ENCODE measurements around the gene PFN1.
"Not testable (repeated sequence)": the region's sequence is repeated elsewhere in the genome, so short reads cannot be mapped to it uniquely, and the experiment has no call there.

The PFN1 gene

DNA sequence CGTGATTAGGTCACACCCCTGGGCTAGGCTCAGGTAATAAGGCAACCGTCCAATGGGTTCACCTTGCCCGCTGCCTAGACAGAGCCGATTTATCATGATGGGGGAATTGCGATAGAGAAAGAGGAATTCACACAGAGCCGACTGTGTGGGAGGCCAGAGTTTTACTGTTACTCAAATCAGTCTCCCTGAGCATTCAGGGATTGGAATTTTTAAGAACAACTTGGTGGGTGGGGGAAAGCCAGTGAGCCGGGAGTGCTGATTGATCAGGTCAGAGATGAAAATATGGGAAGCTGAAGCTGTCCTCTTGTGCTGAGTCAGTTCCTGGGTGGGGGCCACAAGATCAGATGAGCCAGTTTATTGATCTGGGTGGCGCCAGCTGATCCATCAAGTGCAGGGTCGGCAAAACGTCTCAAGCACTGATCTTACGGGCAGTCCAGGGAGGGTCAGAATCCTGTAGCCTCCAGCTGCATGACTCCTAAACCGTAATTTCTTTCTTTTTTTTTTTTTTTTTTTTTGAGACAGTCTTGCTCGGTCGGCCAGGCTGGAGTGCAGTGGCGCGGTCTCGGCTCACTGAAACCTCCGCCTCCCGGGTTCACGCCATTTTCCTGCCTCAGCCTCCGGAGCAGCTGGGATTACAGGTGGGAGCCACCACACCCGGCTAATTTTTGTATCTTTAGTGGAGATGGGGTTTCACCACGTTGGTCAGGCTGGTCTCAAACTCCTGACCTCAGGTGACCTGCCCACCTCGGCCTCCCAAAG is 21.6 kb downstream of the PFN1 start:
- not testable (repeated sequence) for DNase-seq (ENCODE audit: low spot score); FAIRE-seq

DNA sequence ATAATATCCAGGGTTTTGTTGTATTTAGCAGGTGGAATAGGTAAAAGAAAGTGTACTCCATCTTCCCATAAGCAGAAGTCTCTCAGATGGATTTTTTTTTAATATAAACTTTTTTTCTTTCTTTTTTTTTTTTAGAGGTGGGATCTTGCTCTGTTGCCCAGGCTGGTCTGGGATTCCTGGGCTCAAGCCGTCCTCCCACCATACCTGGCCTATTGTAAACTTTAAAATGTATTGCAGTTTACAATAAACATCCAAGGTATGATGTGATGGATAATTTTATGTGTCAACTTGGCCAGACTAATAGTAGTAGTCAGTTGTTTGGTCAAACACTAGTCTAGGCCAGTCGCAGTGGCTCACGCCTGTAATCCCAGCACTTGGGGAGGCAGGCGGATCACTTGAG is 27.0 kb downstream of the PFN1 start:
- no peak for FAIRE-seq
- no peak for DNase-seq (ENCODE audit: low spot score)

DNA sequence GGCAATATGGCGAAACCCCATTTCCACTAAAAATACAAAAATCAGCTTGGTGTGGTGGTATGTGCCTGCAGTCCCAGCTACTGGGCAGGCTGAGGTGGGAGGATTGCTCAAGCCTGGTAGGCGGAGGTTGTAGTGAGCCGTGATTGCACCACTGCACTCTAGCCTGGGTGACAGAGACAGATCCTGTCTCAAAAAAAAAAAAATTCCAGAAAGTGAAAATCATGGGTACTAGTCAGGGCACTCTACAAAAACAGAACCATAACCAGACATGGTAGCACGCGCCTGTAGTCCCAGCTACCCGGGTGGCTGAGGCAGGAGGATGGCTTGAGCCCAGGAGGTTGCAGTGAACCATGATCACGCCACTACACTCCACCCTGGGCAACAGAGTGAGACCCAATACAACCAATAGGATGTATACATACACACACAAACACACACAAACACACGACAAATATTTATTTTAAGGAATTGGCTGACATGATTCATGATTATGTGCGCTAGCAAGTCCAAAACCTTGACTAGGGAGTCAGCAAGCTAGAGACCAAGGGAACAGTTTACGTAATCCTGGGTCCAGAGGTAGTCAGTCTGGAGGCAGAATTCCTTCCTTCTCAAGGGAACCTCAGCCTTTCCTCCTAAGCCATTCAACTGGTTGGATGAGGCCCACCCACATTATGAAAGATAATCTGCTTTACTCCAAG is 27.8 kb downstream of the PFN1 start:
- no peak for FAIRE-seq
- DNase-seq (ENCODE audit: low spot score): no peak

DNA sequence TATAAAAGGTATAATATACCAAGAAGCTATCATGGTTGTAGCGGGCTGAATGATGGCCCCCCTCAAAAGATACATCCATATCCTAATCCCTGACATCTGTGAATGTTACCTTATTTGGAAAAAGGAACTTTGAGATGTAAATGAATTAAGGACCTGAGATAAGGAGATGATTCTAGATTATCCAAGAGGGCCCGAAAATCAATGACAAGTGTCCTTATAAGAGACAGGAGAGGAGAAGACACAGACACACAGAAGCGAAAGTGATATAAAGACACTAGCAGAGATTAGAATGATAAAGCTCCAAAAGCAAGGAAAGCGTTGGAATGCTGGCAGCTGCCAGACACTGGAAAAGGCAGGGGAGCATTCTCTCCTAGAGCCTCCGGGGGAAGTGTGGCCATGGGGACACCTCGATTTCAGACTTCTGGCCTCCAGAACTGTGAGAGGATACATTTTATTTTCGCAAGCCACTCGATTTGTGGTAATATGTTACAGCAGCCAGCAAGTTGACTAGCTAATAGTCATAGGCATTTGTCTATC is 28.8 kb downstream of the PFN1 start:
- FAIRE-seq (no peak), DNase-seq (ENCODE audit: low spot score) (no peak)

DNA sequence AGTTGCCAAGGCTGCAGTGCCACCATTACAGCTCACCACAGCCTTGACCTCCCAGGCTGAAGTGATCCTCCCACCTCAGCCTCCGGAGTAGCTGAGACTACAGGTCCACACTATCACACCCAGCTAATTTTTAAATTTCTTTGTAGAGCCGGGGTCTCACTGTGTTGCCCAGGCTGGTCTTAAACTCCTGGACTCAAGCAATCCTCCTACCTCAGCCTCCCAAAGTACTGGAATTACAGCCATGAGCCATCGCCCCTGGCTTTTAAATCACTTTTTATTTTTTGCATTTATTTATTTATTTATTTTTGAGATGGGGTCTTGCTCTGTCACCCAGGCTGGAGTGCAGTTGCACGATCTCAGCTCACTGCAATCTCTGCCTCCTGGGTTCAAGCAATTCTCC is 33.8 kb downstream of the PFN1 start:
- not testable (repeated sequence) for DNase-seq (ENCODE audit: low spot score); FAIRE-seq

DNA sequence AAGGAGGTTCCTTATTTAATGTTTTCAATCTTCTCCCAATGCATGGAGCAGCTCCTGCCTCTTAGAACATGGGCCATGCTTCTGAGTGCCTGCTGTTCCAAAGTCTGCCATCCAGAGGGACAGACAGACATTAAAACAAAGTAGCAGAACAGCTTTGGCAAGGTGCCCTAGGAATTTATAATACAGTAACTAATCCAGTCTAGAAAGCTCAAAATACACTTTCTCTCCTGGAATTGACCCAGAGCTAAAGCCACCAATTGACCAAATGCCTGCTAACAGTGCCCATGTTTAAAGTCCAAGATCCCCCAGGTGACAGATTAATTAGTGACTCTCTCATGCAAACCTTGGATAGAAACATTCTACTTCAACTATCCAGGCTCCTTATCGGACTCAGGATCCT is 34.3 kb downstream of the PFN1 start:
- FAIRE-seq (no peak), DNase-seq (ENCODE audit: low spot score) (no peak)

DNA sequence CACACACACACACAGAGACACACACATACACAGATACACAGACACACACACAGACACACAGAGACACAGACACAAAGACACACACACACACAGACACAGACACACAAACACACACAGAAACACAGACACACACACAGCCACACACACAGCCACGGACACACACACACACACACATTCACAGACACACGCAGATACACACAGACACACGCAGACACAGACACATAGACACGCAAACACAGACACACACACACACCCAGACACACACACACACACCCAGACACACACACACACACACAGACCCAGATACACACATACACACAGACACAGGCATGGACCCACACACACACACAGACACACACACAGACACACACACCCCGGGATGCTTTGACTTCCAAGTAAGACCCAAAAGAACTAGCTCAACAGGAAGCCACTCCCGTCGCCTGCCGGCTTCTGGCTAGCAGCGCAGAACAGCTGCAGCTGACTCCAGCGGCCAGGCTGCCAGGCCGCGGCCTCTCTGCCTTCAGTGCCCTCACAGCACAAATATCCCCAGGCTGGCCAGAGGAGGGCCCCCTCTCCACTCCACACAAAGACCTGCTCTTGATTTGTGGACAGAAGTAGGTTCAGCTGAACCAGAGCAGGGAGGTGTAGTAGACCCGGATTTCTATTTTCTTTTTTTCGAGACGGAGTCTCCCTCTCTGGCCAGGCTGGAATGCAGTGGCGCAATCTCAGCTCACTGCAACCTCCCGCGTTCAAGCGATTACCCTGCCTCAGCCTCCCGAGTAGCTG is 39.4 kb downstream of the PFN1 start:
- FAIRE-seq (peak; percentile 66), DNase-seq (ENCODE audit: low spot score) (peak; percentile 66)

DNA sequence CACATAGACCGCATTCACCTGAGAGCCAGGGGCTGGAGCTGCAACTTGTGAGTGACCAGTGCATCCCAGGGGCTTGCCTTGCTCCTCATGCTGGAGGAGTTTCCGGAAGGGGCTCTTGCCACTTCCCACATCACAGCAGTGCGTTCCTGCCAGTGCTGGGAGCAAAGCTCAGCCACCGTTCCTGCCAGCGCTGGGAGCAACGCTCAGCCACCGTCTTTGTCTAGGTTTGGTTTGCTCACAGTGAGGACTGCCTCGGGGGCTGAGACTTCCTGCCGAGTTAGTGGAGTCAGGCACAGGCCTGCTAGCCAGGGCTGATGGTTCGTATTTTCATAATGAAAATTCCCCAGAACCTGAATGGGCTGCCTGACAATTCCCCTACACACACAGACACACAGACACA is 40.0 kb downstream of the PFN1 start:
- DNase-seq (ENCODE audit: low spot score): no peak
- no peak for FAIRE-seq

DNA sequence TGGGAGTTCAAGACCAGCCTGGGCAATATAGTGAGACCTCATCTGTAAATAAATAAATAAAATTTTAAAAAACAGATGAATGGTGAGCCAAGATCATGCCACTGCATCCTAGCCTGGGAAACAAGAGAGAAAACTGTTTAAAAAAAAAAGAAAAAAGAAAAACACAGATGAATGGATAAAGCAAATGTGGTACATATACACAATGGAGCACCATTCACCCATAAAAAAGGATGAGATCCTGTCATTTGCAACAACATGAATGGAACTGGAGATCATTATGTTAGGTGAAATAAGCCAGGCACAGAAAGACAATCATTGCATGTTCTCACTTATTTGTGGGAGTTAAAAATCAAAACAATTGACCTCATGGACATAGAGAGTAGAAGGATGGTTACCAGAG is 41.7 kb downstream of the PFN1 start:
- DNase-seq (ENCODE audit: low spot score); FAIRE-seq: not testable (repeated sequence)

DNA sequence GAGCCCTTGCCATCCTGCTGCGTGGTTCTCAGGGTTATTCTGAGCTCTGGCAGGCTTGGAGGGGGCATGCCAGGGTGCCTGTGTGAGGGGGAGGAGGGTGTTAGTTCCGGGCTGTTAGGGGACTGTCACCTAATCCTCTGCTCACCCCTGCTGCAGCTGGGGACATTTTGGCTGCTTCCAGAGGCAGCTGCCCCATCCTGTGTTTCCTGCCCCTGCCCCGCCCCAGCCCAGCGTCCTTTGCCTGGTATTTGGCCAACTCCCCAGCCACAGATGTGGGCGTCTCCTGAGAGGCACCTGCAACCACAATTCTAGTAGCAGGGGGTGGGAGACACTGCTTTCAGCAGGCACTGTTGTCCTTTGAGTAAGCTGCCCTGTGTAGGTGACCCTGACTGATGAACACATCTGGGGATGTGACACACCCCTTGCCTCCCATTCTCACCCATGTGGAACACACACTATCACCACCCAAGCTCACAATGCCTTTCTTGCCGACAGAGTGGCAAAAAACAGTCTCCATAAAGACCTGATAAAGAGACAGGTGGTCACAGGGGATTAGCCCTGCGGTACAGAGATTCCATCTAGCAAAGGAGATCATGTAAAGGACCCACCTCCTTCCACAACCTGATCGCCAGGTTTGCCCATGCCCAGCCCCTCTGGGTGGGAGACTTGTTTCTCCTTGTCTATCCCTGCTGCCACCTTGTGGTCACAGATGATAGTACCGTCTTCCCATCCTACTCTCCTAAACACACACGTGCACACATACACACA is 45.1 kb downstream of the PFN1 start, which contains the start of gene CHRNE:
CHRNE (minus strand) TSS at position 48 of the 768 bp plus-strand sequence; CDS start at position 13, 35 bp downstream.
- DNase-seq (ENCODE audit: low spot score): peak; percentile 54

DNA sequence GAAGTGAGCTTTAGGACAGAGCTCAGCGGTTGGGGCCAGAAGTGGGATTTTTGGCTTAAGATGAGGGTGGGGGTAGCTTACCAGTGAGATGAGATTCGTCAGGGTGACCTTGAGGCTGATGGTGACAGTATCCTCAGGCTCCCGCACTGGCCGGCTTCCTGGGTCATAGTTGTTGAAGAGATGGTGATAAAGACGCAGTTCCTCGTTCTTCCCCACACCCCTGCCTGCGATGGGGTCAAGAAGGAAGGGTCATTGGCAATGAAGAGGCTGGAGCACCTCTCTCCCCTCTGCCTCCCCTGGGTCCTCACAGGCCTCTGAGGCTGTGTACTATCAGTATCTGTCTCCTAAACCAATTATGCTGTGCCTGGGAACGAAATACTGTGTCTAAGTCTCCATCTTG is 45.8 kb downstream of the PFN1 start:
- DNase-seq (ENCODE audit: low spot score) (no peak), FAIRE-seq (no peak)

More for the DNA sequence above, 45.1 kb downstream of the PFN1 start, which contains the start of gene CHRNE:
- FAIRE-seq: peak; percentile 48

DNA sequence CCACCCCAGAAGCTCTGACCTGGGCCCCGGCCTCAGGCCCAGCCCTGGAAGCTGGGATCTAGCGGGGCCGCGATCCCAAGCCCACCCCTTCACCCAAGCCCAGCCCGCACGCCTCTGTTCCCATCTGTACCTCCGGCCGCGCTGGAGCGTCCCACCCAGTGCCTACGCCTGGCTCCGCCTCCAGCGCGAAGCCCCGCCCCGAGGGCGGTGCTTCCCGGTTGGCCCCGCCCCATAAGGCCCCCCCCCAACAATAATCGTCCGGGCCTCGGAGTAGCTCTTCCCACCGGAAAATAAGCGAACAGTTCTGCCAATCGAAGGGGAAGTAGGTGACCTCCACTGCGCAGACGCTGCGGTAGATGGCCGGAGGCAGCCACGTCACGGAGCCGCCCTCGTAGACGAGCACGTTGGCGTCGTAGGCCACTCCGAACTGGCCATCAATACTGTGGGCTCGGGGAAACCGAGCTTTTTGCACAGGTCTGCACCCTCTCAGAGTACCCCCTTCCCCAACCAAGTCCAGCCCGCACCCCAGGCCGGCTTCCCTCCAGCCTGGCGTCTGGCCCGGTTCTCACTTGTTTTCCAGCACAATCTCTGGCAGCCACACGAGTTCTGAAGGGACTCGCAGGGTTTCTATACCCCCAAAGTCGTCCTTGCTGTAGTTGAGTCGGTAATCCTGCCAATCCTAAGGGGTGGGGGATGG is 46.5 kb downstream of the PFN1 start:
- DNase-seq (ENCODE audit: low spot score) (no peak), FAIRE-seq (no peak)

DNA sequence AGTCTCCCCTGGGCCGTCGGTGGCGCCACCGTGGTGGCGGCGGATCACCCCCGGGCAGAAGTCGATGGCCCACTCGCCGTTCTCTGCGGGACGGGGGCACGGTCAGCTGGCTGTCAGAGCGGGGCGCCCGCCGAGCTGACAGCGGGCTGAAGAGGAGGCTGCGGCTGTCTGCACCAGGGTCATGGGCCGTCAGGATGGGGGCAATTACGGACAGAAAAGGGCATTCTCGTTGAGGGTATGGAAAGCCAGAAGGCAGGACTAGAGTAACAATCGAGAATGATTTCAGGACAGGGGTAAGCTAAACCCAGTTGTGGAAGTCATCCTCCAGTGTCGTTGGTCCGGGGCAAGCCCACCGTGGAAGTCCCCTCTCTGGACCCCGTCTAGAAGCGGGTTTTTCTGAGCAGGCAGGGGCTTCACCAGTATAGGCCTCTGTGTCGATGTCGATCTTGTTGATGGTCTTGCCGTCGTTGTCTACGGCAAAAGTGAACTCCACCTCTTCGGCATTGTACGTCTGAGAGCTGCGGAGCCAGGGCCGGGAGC is 47.2 kb downstream of the PFN1 start:
- FAIRE-seq (no peak), DNase-seq (ENCODE audit: low spot score) (no peak)

DNA sequence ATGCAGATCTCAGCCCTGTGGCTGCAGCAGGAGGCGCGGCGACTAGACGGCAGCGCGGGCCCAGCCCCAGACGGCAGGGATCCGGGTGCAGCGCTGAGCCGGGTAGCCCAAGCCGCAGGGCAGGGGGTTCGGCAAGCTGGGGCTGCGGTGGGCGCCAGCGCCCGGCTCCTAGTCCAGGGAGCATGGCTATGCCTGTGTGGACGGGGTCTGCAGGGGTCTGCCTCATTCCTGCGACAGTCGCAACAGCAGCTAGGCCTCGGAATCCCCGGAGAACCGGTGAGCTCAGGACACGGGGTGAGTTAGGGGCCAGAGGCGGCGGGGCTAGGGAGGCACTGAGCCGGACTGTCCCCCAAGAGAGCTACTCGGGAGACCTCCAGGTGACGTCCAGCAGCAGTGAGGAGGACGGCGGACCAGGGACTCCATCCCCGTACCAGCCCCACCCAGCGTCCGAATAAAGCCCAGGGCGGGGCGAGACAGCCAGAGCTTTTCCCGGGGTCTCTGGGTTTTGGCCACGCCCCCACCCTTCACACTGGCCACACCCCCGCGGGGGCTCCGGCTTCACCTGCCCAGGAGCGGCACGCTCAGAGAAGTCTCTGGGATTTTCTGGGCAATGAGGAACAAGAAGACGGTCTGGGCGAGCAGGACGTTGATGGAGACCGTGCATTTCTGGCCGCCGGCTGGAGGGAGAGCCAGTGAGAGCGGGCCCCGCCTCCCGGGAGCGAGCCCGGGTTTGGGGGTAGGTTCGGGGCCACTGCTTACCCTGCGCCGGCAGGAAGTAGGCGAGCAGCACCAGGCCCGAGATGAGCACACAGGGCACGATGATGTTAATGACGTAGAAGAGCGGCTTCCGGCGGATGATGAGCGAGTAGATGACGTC is 47.9 kb downstream of the PFN1 start:
- FAIRE-seq (no peak), DNase-seq (ENCODE audit: low spot score) (no peak)

DNA sequence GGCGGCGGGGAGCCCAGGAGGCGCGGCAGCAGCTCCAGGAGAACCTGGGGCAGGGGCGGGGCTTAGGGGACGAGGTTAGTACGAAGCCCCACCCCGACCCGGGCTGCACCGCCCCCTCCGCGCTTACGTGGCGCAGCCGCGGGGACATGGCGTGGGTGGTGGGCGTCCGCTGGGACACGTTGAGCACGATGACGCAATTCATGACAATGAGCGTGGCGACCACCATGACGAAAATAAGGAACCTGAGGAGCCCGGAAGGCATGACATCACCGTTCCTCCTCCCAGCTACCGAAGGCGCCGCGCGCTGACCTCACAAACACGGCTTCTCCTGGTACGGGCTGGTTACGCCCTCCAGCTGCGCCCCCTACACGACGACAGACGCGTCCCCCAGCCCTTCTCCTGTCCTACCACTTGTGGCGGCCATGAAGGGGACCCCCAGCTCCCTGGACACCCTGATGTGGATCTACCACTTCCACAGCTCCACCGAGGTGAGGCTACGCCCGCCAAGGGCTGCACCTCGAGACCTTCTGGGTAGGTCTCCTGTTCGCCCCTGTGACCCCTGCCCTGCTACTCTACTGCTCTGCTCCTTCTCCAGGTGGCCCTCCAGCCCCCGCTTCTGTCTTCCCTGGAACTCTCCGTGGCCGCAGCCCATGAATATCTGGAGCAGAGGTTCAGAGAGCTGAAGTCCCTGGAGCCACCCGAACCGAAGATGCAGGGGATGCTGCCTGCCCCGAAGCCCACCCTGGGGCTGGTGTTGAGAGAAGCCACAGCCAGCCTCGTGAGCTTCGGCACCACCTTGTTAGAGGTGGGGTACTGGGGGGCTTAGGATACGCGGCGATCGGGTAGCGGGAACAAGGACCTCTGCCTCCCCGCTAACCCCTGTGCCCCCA is 48.7 kb downstream of the PFN1 start, which contains the start of gene C17orf107:
C17orf107 (plus strand) TSS at position 196 of the 890 bp plus-strand sequence; CDS start at position 423, 227 bp downstream.
- DNase-seq (ENCODE audit: low spot score): no peak

DNA sequence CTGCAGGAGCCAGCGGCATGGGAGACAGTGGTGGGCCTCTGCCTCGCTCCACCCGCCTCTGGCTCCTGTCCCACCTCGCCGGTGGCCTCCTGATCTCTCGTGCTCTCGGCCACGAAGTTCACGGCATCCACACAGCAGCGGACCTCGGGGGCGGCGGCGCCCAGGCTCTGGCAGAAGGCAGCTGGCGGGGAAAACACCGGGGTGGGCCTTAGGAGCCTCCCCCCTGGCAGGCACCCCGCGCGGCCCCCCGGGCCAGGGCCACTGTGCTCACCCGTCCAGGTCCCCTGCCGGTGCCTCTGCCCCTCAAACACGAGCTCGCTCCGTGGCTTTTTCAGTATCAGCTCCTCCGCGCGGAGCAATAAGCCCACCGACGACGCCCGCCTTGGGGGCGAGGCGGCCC is 49.4 kb downstream of the PFN1 start:
- DNase-seq (ENCODE audit: low spot score) (no peak), FAIRE-seq (no peak)

More for the DNA sequence above, 48.7 kb downstream of the PFN1 start, which contains the start of gene C17orf107:
- no peak for FAIRE-seq

DNA sequence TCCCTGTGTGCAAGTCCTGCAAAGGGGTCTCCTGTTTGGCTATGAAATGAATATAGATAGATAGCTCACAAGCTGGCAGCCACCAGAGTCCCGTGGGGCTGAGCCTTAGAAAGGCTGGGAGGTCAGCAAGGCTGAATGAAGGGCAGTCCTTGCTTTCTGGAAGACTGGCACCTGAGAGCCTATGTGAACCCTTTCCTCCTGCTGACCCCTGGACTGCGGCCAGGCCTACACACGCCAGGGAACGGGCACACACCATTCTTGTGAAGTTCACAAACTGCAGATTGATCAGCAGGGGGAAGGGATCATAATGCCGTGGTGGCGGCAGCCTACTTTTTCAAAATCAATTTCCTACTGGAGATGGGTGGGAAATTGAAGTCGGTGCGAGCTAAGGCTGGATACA is 50.0 kb downstream of the PFN1 start:
- FAIRE-seq (no peak), DNase-seq (ENCODE audit: low spot score) (no peak)

DNA sequence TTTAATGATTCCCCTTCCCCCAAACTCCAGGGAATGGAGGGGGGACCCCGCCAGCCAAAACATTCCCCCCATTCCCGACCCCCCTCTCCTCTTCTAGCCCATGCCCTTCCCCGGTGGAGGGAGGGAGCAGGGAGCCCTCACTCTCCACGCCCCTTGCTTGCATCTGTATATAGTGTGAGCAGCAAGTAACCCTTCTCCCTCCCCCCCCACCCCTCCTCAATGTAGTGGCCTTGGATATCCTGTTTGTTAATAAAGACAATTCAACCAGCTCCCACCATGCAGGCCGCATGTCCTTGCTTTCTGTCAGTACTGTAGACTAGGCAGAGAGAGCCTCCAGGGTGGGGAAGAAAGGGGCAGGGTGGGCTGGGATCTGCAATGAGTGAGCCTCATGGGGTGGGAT is 50.5 kb downstream of the PFN1 start:
- FAIRE-seq (no peak), DNase-seq (ENCODE audit: low spot score) (no peak)
